Stimulated activated CD8-positive, alpha-beta memory T cell treated with anti-CD3 and anti-CD28 coated beads, Interleukin-12 subunit alpha, Interleukin-12 subunit beta, amount 100 ng/mL, for 4 hours (primary cell): ENCODE data around the gene SEL1L.
"Not testable (repeated sequence)": the region's sequence is repeated elsewhere in the genome, so short reads cannot be mapped to it uniquely, and the experiment has no call there.

Source experiments
- DNase-seq: peaks from one replicate; pipeline ENCODE4 v3.0.0-alpha.2; 2020; ENCODE audit warnings: low read depth

Gene SEL1L

DNA sequence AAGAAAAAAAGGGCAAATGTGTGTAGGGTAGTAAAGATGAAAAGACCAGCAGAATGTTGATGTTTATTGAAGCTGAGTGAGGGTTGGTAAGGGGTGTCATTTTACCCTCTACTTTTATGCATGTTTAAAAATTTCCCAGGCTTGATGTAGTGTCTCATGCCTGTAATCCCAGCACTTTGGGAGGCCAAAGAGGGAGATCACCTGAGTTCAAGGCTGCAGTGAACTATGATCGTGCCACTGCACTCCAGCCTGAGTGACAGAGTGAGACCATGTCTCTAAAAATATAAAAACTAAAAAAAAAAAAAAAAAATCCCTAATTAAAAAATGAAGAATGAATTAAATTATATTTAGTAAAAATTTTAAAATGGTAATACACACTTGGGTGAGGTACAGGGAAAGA lies 8.5 kb downstream of the SEL1L start:
- no peak for DNase-seq

DNA sequence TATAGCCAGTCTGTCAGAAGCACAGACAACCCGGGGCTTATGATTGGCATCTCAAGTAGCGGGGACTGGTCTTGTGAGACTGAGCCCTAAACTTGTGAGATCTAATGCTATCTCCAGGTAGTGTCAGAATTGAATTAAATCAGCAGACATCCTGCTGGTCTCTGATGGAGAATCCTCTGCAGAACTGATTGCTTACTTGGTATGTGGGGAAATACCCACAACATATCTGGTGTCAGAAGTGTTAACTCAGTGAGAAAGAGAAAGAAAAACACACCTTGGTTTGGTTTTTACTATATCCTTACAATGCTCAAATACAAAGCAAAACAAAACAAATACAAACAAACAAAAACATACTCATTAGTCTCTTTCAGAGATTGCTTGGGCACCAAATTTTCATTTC lies 10.0 kb downstream of the SEL1L start:
- DNase-seq, result no peak

GRCh38 chr14:81523016-81523415 lies 10.6 kb downstream of the SEL1L start:
- DNase-seq, result no peak

DNA sequence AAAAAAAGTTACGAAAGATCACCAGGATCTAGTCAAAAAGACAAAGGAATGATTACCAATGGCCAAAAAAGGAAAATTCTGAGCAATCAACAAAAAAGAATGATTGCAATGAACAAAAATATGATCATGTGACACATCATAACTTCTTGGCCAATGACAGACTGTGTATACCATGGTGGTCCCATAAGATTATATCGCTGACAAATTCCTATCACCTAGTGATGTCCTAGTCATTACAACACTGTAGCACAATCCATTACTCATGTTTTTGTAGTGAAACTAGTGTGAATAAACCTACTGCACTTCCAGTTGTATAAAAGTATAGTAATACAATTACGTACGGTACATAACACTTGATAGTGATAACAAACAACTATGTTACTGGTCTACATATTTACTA lies 12.3 kb downstream of the SEL1L start:
- no peak for DNase-seq

DNA sequence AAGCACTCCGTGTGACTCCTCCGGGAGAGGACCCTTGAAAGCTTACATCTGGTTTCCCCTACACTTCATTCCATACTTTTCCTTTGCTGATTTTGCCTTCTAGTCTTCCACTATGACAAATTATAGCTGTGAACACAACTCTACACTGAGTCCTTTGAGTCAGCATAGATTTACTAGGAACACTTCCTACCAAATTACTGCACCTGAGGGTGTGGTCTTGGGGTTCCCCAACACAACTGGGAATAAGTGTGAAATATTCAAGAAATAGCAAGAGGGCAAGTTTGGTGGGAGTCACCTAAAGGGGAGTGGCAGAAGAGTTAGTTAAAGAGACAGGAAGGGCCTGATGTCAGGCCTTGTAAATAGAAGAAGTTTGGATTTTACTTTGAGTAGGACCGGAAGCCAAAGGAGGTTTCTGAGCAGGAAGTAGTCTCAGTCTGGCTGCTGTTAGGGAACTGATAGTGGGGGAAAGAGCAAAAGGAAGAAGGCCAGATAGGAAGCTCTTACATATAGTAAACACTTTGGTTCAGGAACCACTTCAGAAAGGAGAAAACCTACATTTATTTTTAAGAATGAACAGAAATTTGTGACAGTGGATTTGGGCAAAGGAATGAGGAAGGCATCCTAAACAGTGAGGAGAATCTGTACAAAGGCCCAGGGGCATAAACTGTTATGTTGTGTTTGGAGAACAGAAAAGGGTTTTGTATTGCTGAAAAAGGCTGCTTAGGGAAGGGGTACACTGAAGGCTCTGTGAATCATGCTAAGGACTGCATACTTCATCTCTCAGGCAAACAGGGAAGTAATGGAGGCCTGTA lies 14.2 kb downstream of the SEL1L start:
- no peak for DNase-seq

DNA sequence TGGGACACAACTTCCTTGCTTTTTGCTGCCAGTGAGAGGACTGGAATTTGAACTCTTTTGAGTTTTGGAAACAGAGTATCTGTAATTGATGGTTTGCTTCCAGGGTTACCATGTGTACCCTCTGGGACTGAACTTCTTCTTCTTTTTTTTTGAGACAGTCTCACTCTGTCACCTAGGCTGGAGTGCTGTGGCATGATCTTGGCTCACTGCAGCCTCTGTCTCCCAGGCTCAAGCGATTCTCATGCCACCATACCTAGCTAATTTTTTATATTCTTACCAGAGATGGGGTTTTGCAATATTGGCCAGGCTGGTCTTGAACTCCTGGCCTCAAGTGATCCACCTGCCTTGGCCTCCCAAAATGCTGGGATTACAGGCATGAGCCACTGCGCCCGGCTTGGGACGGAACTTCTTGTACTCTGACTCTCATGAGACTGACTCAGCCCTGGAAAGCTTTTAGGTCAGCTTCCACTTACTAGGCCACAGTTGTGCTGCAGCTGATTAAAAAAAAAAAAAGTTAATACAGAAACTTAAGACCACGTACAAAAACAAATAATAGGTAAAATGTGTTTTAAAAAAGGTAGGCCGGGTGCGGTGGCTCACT lies 15.8 kb downstream of the SEL1L start:
- no peak for DNase-seq

DNA sequence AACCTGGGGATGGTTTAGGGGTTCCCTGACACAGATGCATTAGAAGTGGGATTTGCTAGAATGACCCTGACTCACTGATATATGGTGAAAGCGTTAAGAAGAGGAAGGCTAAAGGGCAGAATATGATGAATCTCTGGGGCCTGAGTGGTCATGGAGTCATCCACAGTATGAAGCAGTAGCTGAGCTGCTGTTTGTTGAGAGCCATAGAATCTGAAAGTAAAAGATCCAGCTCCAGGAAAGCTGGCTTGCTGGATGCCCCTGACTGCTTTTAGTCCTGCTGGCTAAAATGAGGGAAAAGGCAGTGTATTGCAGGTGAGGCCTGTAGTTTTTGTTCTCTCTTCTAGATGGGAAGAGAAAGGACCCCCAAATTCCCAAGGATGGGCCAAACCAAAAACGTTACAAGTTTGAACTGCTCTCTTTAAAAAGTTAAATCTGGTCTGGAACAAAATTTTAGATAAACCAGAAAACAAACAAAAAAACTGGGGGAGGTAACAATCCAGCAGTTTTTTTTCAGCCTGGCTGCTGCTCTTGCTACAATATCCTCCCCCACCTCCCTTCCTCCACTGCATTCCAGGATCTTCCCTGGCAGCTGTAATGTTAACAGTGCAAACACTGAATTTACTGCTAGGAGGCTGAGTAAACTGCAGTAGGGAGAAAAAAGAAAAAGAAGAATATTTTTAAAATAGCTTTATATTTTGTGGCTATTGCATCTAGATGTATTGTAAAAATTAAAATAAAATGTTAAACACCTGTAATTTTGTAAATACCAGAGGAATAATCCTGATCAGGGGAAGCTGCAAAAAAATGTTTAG lies 16.5 kb downstream of the SEL1L start:
- no peak for DNase-seq

DNA sequence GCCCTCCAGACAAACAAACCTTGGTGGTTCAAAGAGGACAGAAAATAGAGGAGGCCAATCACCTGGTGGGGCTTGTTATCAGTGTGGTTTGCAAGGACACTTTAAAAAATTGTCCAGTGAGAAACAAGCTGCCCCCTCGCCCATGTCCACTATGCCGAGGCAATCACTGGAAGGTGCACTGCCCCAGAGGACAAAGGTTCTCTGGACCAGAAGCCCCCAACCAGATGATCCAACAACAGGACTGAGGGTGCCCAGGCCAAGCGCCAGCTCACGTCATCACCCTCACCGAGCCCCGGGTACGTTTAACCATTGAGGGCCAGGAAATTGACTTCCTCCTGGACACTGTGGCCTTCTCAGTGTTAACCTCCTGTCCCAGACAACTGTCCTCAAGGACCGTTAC lies 17.7 kb downstream of the SEL1L start:
- DNase-seq, result not testable (repeated sequence)

DNA sequence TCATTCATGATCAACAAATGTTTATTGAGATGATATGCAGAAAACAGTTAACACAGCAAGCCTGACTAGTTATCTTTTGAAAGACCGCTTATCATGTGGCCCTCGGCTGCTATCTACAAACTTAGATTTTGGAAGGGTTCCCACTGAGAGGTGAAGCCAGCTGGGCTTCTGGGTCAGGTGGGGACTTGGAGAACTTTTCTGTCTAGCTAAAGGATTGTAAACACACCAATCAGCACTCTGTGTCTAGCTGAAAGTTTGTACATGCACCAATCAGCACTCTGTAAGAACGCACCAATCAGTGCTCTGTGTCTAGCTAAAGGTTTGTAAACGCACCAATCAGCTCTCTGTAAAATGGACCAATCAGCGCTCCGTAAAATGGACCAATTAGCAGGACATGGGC lies 20.8 kb downstream of the SEL1L start:
- DNase-seq, result not testable (repeated sequence)

DNA sequence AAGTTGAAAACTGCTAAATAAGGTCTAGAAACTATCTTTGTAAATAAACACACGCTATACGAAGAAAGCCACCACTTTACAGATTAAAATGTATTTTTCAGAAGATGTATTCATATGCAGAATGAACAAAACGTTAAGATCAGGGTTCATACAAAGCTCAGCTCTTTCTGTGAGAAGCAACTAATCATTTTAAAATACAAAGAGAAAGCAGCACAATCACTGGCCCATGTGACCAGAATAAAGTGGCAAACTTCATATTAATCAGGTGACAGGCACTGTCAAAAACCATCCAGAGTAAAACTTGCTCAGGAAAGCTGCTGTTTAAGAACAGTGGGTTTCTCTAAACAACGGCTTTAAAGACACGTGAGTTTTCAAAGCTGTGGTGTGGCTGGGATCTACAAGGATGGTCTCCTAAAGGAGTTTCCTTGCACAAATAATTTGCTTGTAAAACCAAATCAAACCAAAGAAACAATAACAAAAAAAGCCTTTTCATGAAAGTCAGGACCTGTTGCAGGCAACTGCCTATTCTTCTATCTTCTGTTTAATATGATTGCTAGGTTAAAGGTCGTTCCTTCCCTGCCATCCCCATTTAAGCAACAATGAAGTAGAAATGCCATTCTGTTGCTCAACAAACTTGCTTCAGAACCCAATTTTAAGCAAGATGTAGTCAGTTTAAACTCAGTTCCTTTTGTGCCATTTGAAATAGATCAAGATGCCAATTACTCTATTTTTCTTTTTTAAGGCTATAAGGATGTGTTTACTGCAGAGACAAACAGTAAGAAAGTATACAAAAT lies 22.3 kb downstream of the SEL1L start:
- DNase-seq, result no peak

DNA sequence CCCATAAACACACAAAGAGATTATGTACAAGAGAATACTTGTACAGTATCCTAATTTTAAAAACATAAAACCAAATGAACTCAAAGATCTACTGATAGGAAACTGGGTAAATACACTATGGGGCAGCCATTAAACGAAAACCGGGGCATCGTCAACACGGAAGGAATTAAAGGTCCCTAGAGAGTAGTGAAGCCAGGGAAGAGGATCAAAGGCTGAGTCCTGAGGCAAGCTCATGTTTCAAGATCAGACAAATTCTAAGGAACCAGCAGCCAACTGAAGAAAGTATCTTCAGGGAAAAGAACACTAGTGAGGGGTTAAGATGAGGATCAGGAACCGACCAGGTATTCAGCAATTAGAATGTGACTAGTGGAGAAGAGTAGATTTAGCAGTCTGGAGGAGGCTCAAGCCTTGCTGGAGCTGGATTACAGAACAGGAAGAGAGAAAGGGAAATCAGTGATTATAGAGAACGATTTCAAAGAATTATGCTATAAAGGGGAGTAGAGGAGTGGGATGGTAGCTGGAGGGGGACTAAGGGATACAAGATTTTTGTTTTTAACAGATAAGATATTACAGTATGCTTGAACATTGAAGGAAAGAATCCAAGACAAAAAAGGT lies 23.7 kb downstream of the SEL1L start:
- no peak for DNase-seq

- no peak for DNase-seq
Observed at GRCh38 chr14:81509321-81509720, 24.3 kb downstream of the SEL1L start.

DNA sequence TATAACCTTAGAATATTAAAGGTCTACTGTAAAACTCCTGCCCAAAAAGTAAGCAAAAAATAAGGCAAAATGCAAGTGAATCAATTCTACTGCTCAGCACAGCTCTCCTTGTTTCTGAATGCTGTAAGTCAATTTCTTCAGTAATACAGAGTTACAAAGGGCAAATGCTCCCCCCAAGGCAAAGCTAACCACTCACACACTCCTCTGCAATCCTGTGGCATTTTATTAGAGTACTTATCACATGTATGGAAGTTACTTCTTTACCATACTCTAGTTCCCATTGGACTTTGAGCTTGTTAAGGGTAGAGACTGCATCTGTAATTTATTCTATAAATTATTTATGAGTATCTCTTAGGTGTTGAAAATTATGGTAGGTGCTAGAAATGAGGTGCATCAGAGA lies 27.2 kb downstream of the SEL1L start:
- DNase-seq, result no peak

DNA sequence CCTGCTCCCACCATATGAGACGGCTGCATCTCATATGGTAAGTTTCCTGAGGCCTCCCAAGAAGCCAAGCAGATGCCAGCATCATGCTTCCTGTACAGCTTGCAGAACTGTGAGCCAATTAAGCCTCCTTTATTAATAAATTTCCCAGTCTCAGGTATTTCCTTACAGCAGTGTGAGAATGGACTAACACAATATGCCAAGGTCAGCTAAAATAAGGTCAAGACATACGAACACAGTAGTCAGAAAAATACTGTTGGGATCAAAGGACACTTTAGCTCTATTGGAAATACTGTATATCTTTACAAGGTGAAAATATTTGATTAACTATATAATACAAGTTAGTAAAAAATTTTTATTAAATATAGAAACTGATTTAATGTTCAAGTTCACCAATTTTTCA lies 28.8 kb downstream of the SEL1L start:
- DNase-seq, result no peak

DNA sequence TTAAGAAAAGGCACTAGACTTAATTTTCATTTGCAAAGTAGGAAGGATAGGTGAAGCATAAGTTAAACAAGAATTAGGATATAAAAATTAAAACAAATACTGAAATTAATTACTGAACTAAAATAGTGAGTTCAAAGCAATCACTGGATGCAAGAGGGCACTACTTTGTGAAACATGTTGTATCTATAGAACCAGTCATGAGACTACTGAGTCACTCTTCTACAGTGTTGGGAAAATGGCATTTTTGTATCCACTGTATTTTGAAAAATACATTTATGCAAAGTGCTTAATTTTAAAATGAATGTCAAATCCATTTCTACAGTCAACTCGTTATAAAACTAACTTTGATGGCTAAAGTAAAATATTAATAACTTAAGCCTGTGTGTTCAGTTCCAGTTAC lies 47.9 kb downstream of the SEL1L start:
- no peak for DNase-seq

GRCh38 chr14:81485372-81485771 lies 48.3 kb downstream of the SEL1L start:
- DNase-seq, result no peak

DNA sequence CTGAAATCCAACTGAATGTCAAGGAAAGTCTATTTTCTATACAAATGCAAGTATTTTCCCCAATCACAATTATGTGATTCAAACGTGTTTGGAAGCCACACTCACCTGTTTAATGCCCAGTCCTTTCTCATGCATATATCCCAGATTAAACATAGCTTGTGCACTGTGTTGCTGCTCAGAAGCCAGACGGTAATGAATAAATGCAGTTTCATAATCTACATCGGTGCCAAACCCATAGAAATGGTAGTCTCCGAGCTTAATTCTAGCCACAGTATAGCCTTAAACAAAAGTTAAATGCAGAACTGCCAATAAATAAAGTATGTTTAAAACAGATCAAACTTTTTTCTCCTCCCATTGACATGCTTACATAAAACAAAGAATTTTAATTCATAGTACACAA lies 49.5 kb downstream of the SEL1L start:
- DNase-seq, result no peak

- no peak for DNase-seq
Observed at GRCh38 chr14:81480741-81481140, 52.9 kb downstream of the SEL1L start.

GRCh38 chr14:81478446-81478845 lies 55.2 kb downstream of the SEL1L start:
- no peak for DNase-seq

- DNase-seq, result no peak
Observed at GRCh38 chr14:81476816-81477215, 56.8 kb downstream of the SEL1L start.

- no peak for DNase-seq
Observed at GRCh38 chr14:81474685-81475324, 58.8 kb downstream of the SEL1L start.
